Motor neuron (in vitro differentiated cells): ENCODE results near the gene GOSR2. TPM values are rescaled to one million over a fixed set of nuclear protein-coding genes. Genes with fewer than 3 reads are reported as not detected.
"Not testable (repeated sequence)": the region's sequence is repeated elsewhere in the genome, so short reads cannot be mapped to it uniquely, and the experiment has no call there.

Experiments used
- ATAC-seq, 8 experiments: fragments of 200-7000 bp; cut with Tn5 transposase; replicated peaks in 6 of 8; 2 replicates each; pipeline ENCODE4 v1.8.0; 2021; ENCODE audit warnings: mild to moderate bottlenecking in 8 of 8, moderate library complexity in 8 of 8
- H3K27ac ChIP-seq, 2 donors: fragments of 250-450 bp; sonication (Bioruptor Pico); 2 replicates each; pipeline ENCODE4 v1.9.0; 2021; ENCODE audit warnings: antibody characterized with exemption in 2 of 2, mild to moderate bottlenecking in 2 of 2, moderate library complexity in 1 of 2
- H3K4me1 ChIP-seq, 2 donors: fragments of 250-450 bp; sonication (Bioruptor Pico); replicated peaks in 1 of 2; 2 replicates each; pipeline ENCODE4 v1.6.1; 2021; ENCODE audit warnings: antibody characterized with exemption in 2 of 2, mild to moderate bottlenecking in 2 of 2, moderate library complexity in 1 of 2
- H3K4me3 ChIP-seq, 5 donors: fragments of 250-450 bp; sonication (Bioruptor Pico); 2 replicates each; pipeline ENCODE4 v1.9.0; 2021; ENCODE audit warnings: antibody characterized with exemption in 5 of 5, mild to moderate bottlenecking in 5 of 5, moderate library complexity in 4 of 5
- WGBS, 10 experiments: fragments of 450-650 bp; shearing (Covaris generic); methylation state at CpG; one replicate each; pipeline ENCODE4 v1.0.0; 2022; 5-methylcytosine and 5-hydroxymethylcytosine counted together
- in situ Hi-C, 9 experiments: fragments of 400-800 bp; cut with MboI; loops; one replicate each; pipeline ENCODE4 v1.15.0; 2021; ENCODE audit warnings: low sequenced_read_pairs in 9 of 9, low pct_unique_long_range_greater_than_20kb in 2 of 9; ENCODE audit not compliant: unreplicated experiment in 9 of 9
- total RNA-seq, 8 experiments: library from RNA; unstranded; fragments of 300-600 nt; gene quantifications; 2 replicates each; pipeline versions ENCODE4 v1.2.3 to v1.2.4, GENCODE V29; 2022

GOSR2 gene
- total RNA-seq, 8 experiments from 2014 or later, result 32.2 to 77.0 (median 45.1) TPM

DNA sequence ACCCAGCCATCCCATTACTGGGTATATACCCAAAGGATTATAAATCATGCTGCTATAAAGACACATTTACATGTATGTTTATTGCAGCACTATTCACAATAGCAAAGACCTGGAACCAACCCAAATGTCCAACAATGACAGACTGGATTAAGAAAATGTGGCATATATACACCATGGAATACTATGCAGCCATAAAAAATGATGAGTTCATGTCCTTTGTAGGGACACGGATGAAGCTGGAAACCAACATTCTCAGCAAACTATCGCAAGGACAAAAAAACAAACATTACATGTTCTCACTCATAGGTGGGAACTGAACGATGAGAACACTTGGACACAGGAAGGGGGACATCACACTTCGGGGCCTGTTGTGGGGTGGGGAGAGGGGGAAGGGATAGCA, 998 bp upstream of the GOSR2 start:
- H3K4me3 ChIP-seq, result peak overlapping the region; percentile 84 to 91 (median 85)
- H3K27ac ChIP-seq, in situ Hi-C loops: not testable (repeated sequence)

DNA sequence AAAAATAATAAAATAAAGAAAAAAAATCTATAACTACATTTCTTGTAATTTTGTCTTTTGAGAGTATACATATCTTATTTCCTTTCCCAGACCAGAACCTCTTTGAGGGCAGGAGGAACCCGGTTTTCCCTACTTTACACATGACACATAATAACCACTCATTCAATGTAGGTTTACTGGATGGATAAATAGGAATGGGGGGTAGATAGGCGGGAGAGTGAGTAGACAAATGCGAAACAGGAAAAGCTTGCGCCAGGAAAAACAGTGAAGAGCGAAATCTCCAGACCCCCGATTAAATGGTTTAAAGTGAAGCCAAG, 515 bp upstream of the GOSR2 start:
- H3K27ac ChIP-seq, result peak overlapping the region; percentile 100

More for the DNA sequence above, 998 bp upstream of the GOSR2 start:
- not testable (repeated sequence) for ATAC-seq, H3K4me1 ChIP-seq
- WGBS, 10 experiments, result 100% methylated on average over 1 of the region's 4 CpGs; no CpG with 5 or more reads in 8 of the 10 experiments

DNA sequence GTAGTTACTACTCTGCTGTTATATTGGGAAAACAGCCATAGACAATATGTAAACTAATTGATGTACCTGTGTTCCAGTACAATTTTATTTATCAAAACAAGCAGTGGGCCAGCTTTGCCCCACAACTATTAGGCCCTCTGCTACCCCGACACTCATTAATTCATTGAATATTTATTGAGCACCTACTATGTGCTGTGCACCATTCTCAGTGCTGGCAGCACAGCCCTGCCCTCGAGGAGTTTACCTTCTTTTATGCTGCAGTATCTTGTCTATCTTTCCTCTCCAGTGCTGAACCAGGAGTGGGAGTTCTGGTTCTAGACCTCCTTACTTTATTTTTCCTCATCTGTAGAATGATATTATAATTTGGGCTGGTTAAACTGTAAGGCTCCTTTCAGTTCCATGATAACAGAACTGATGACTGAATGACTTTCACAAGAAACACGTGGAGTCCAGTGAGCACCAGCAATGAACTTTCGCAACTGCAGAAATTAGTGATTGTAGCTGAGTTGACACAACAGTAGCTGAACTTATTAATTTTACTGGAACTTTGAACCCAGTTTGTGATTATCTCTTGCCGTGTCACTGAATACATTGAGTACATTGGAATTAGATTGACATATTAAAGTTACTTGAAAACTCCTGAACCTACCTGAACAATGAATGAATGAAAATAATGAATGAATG, 2.4 kb downstream of the GOSR2 start:
- WGBS, 10 experiments, result 42 to 90% (median 83%) methylated on average over 1 to 5 of the region's 5 CpGs; no CpG with 5 or more reads in 2 of the 10 experiments
- no peak overlapping the region for H3K4me3 ChIP-seq
- no peak overlapping the region for H3K27ac ChIP-seq
- ATAC-seq, result no peak
- peaks cover 18 to 22% of the 10 kb centered on the region in 2 donors for H3K4me1 ChIP-seq
- in situ Hi-C loops, result no loop called here

More for the DNA sequence above, 515 bp upstream of the GOSR2 start:
- in situ Hi-C loops, result no loop called here
- peak in 3 of 8 experiments; percentile 8 to 16 (median 13) for ATAC-seq
- 0% methylated on average over 1 to 6 of the region's 6 CpGs; no CpG with 5 or more reads in 2 of the 10 experiments for WGBS, 10 experiments
- H3K4me3 ChIP-seq, result peak overlapping the region; percentile 84 to 91 (median 85)
- H3K4me1 ChIP-seq, result peaks cover 8 to 9% of the 10 kb centered on the region in 2 donors

GRCh38 chr17:46928467-46929261, 5.7 kb downstream of the GOSR2 start:
- no peak for ATAC-seq
- H3K4me3 ChIP-seq, result no peak overlapping the region
- H3K4me1 ChIP-seq, result peaks cover 18 to 25% of the 10 kb centered on the region in 2 donors
- in situ Hi-C loops, result no loop called here
- 50 to 100% (median 89%) methylated on average over 1 to 8 of the region's 10 CpGs for WGBS, 10 experiments
- H3K27ac ChIP-seq, result no peak overlapping the region

- ATAC-seq, result peak in 6 of 8 experiments; percentile 42 to 98 (median 61)
- H3K4me3 ChIP-seq, result no peak overlapping the region
- no peak overlapping the region for H3K27ac ChIP-seq
- 5 to 93% (median 56%) methylated on average over 2 to 5 of the region's 6 CpGs; no CpG with 5 or more reads in 2 of the 10 experiments for WGBS, 10 experiments
- in situ Hi-C loops, result no loop called here
- peaks cover 12 to 18% of the 10 kb centered on the region in 2 donors for H3K4me1 ChIP-seq
Observed at GRCh38 chr17:46929413-46929812, 6.5 kb downstream of the GOSR2 start.

DNA sequence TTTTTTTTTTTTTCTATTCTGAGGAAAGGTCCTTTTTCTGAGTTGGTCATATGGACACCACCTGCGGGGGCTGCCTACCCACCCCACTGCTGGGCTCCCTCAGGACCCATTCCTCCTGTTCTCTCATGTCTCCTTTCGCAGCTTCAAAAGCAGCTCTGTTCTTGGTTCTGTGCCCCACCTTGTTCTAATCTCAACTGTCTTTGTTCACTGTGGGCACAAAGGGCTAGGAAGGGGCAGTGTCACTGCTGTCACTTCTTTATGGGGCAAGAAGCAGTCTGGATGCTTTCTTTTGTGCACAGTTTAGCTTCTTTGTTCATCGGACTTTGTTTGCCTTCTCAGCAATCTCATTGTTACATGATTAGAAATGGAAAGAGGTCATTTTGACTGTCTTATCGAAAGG, 7.1 kb downstream of the GOSR2 start:
- WGBS, 10 experiments, result 20 to 100% (median 62%) methylated on average over 1 to 4 of the region's 4 CpGs; no CpG with 5 or more reads in 2 of the 10 experiments
- no peak overlapping the region for H3K4me3 ChIP-seq
- in situ Hi-C loops, result no loop called here
- H3K27ac ChIP-seq, result no peak overlapping the region
- peaks cover 12 to 16% of the 10 kb centered on the region in 2 donors for H3K4me1 ChIP-seq
- peak in 2 of 8 experiments; percentile 38 to 44 for ATAC-seq

DNA sequence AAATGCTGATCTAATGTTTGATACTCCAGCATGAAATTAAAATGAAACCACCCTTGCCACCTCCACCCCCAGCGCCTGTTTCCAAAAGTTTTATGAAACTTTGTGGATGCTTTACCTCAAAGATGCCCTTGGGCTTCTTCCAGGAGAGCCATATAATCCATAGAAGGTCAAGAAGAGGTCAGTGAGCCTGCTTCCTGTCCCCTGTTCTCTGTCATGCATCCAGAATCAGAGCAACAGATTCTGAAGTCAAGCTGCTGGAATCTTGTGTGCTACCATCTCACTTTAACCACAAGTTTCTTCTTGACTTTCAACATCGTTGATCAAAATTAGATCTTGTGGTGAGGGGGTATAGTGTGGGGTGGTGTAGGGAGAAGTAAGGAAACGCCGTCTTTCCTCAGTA, 8.6 kb downstream of the GOSR2 start:
- in situ Hi-C loops, result no loop called here
- H3K4me1 ChIP-seq, result peaks cover 10 to 16% of the 10 kb centered on the region in 2 donors
- no peak for ATAC-seq

GRCh38 chr17:46935658-46936266, 12.8 kb downstream of the GOSR2 start:
- H3K4me3 ChIP-seq, result no peak overlapping the region
- WGBS, 10 experiments, result 51 to 100% (median 96%) methylated on average over 1 to 4 of the region's 7 CpGs; no CpG with 5 or more reads in 3 of the 10 experiments
- H3K4me1 ChIP-seq, result peaks cover 0 to 3% of the 10 kb centered on the region in 2 donors
- in situ Hi-C loops, result no loop called here
- no peak overlapping the region for H3K27ac ChIP-seq
- peak in 2 of 8 experiments; percentile 97 to 99 for ATAC-seq

More for the DNA sequence above, 8.6 kb downstream of the GOSR2 start:
- Histone ChIP-seq H3K4me3 (no peak overlapping the region), H3K27ac (no peak overlapping the region)
- WGBS, 10 experiments, result 40 to 100% (median 80%) methylated on average over 1 to 3 of the region's 4 CpGs; no CpG with 5 or more reads in 3 of the 10 experiments

GRCh38 chr17:46940692-46941404, 17.9 kb downstream of the GOSR2 start:
- whole genome bisulfite sequencing, 10 experiments, result 40 to 100% (median 68%) methylated on average over 1 to 5 of the region's 7 CpGs; no CpG with 5 or more reads in 2 of the 10 experiments
- Histone ChIP-seq H3K4me1 (peaks cover 5 to 21% of the 10 kb centered on the region in 2 donors), H3K4me3 (no peak overlapping the region), H3K27ac (no peak overlapping the region)
- in situ Hi-C loops, result loop anchor here in 1 of 9 experiments (10.0 kb wide), 1 partner anchor 64 kb away; no protein-coding TSS in a partner anchor
- peak; percentile 45 to 93 (median 84) for ATAC-seq

DNA sequence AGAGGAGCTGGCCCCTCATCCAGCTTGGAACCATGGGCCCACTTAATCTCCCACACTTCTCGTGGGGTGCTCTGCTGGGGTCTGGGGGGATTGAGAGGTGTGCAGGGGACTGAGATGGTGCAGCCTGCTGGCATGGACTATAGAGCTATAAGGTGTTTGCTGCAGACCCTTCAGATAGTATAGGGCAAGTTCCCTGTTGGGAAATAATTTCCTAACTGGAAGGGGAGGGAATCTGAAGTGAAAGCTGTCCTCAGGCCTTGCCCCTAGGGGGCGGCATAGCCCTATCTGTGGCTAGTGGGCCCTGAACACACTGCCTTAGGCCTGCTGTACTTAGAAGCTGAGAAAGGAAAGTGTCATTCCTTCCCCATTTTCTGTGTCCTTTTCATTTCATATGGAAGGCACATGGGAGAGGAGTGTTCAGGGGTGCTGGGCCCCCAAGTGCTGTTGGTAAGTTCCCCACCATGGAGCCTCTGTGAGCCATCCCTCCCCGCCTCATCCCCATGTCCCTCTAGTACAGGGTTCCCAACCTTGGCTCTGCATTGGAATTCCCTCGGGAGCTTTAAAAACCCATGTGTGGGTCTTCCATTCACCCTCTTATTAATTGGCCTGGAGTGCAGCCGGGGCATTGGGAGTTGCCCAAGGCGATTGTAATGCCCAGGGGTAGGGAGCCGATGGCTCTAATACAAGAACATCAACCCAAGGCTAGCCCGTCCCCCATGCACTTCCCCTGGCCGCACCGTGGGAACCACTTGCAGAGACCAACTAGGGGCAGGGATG, 19.7 kb downstream of the GOSR2 start:
- Histone ChIP-seq H3K4me1 (peaks cover 5 to 24% of the 10 kb centered on the region in 2 donors), H3K4me3 (no peak overlapping the region), H3K27ac (no peak overlapping the region)
- in situ Hi-C loops, result loop anchor here in 1 of 9 experiments (10.0 kb wide), 1 partner anchor 62 kb away; no protein-coding TSS in a partner anchor
- peak; percentile 38 to 69 (median 46) for ATAC-seq
- WGBS, 10 experiments, result 37 to 94% (median 50%) methylated on average over 1 to 5 of the region's 10 CpGs; no CpG with 5 or more reads in 5 of the 10 experiments

GRCh38 chr17:46943218-46943500, 20.2 kb downstream of the GOSR2 start:
- Histone ChIP-seq H3K27ac (no peak overlapping the region), H3K4me1 (peaks cover 5 to 24% of the 10 kb centered on the region in 2 donors), H3K4me3 (no peak overlapping the region)
- no CpG with 5 or more reads among the region's 2 CpGs for WGBS, 10 experiments
- in situ Hi-C loops, result loop anchor here in 1 of 9 experiments (10.0 kb wide), 1 partner anchor 62 kb away; no protein-coding TSS in a partner anchor
- ATAC-seq, result no peak
